GM12864 (cell line): ENCODE data around the gene TRAK1.

ENCODE experiments used
- DNase-seq: peaks from one replicate; pipeline ENCODE4 v3.0.0-alpha.2; 2011; ENCODE audit warnings: low read depth
- H3K4me3 ChIP-seq: 2 replicates; pipeline ENCODE4 v1.5.1; 2011; ENCODE audit warnings: mild to moderate bottlenecking, low read depth, low read length, control low read depth
- CTCF ChIP-seq: IDR thresholded peaks from 2 replicates; pipeline ENCODE4 v1.5.1; 2011; ENCODE audit warnings: low read depth, mild to moderate bottlenecking, moderate library complexity, low read length, control low read depth, inconsistent platforms; ENCODE audit errors: missing control alignments

The TRAK1 gene

DNA sequence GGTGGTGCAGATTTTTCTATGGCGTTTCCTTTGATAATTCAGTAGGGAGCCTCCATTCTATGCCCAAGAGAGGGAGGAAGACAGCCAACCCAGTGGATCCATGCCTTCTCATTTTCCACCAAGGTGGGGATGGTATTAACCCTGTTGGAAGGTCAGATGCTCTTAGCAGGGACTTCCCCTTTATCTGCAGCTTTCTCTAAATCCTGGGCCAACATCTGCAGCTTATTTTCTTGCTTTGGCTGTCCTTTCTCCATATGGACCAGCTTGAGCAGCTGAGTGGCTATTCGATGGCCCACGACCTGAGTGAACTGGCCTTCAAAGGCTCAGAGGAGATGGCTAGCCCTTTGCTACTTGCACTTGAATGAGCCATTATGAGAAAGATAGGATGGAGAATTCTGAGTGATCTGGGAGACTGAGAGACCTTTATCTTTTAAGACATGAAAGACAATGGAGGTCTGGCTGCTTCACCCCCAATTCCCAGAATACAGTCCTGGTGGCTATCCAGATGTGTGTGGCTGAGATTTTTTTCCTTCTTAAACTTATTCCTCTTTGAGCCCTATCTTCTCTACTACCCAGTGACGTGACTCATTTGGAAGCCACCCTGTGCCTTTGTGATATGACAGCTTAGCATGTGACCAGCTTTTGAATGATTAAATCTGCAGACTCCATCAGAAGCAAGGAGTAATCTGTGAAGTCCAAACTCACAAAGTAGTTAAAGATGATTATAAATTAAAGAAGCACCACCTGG is 39.6 kb upstream of the TRAK1 start:
- TF ChIP-seq CTCF = no peak
- DNase-seq = no peak
- H3K4me3 ChIP-seq = no peak overlapping the region

GRCh38 chr3:42052132-42052483 is 39.0 kb upstream of the TRAK1 start:
- TF ChIP-seq CTCF = no peak

GRCh38 chr3:42052484-42053351 is 38.4 kb upstream of the TRAK1 start:
- no peak for TF ChIP-seq CTCF
- no peak for DNase-seq
- no peak overlapping the region for H3K4me3 ChIP-seq

More at GRCh38 chr3:42052132-42052483, 39.0 kb upstream of the TRAK1 start:
- no peak overlapping the region for H3K4me3 ChIP-seq
- no peak for DNase-seq

DNA sequence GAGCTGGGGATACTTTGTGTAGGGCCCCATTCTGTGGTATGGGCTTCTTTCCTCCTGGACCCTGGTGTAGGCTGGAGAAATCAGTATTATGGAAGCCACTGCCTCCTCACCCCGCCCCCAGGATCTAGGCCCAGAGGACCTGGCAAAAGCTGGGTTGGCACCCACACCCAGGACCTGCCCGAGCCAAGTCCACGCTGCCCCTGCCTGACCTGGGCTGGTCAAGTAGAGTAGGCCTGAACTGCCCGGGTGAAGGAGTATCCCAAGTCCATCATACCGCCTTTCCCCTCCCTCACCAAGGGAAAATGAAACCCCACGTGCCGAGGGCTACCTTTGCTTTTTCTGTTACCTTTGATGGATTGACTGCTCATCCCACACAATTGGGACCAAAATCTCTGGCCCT is 37.7 kb upstream of the TRAK1 start:
- no peak overlapping the region for H3K4me3 ChIP-seq
- no peak for DNase-seq
- no peak for TF ChIP-seq CTCF

- DNase-seq = no peak
- TF ChIP-seq CTCF = no peak
- no peak overlapping the region for H3K4me3 ChIP-seq
Observed at GRCh38 chr3:42055291-42055690, 35.9 kb upstream of the TRAK1 start.

DNA sequence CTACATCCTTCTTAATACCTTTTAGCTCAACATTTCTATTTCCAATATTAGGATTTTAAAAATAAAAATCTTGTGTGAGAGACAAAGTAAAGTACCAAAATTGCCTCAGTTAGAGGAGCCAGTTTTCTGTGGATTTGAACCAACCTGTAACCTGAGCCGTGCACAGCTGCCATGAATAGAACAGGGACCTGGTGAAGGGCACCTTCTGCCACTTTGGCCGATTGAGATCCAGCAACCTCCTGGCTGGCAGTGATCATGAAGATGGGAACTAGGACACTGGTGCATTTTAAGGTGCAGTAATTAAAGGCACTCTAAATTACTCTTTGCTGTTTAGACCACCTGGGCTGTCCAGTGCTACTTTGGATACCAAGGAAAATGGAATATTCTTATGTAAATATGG is 34.3 kb upstream of the TRAK1 start:
- DNase-seq = no peak
- no peak for TF ChIP-seq CTCF
- no peak overlapping the region for H3K4me3 ChIP-seq
